ENCODE data around the gene MYOZ2. TPM values are rescaled to one million over a fixed set of nuclear protein-coding genes. Genes with fewer than 3 reads are reported as not detected.

The MYOZ2 gene
- total RNA-seq, 3 donors from 2014 or later (not counting 1 experiment from before 2014, with no cell fraction given) = not detected

DNA sequence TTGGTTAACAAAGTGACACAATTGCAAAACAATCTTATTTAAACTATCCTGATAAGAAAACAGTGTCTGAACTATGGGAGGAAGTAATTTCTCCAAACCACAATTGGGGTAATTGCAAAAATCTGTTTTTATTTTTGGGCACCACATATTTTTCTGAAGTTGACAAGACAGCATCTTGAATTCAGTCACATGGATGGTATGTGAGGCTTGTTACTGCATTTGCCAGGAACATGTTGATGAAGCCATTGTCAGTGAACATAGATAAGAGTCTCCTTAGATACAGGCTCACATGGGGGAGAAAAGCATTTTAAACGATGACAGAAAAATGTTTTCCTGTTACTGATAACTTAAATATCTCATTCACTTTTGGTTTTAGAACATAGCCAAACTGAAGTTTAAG, 71.4 kb downstream of the MYOZ2 start:
- peaks cover 11 to 14% of the 10 kb centered on the region in 2 donors for H3K4me1 Mint-ChIP-seq
- no CpG with 5 or more reads among the region's 1 CpG for WGBS (ENCODE audit: insufficient coverage)
- H3K9me3 Mint-ChIP-seq = no peaks in the 10 kb centered on the region
- H3K4me1 ChIP-seq (ENCODE audit: control insufficient read depth, insufficient read depth, low read length) = no peaks in the 10 kb centered on the region
- no peaks in the 10 kb centered on the region for H3K9me3 ChIP-seq (ENCODE audit: control insufficient read depth, insufficient read depth, low read length)
- intact Hi-C loops (cut with micrococcal nuclease) = no loop called here
- ATAC-seq = no peak
- H3K27ac ChIP-seq (ENCODE audit: low read length) = no peak overlapping the region
- no peaks in the 10 kb centered on the region for H3K27me3 ChIP-seq (ENCODE audit: control insufficient read depth, insufficient read depth, low read length)
- H3K36me3 Mint-ChIP-seq = no peaks in the 10 kb centered on the region
- peaks cover 16 to 25% of the 10 kb centered on the region in 2 donors for H3K27me3 Mint-ChIP-seq (ENCODE audit: low read depth in 2 of 2)
- TF ChIP-seq, protein P1, sequence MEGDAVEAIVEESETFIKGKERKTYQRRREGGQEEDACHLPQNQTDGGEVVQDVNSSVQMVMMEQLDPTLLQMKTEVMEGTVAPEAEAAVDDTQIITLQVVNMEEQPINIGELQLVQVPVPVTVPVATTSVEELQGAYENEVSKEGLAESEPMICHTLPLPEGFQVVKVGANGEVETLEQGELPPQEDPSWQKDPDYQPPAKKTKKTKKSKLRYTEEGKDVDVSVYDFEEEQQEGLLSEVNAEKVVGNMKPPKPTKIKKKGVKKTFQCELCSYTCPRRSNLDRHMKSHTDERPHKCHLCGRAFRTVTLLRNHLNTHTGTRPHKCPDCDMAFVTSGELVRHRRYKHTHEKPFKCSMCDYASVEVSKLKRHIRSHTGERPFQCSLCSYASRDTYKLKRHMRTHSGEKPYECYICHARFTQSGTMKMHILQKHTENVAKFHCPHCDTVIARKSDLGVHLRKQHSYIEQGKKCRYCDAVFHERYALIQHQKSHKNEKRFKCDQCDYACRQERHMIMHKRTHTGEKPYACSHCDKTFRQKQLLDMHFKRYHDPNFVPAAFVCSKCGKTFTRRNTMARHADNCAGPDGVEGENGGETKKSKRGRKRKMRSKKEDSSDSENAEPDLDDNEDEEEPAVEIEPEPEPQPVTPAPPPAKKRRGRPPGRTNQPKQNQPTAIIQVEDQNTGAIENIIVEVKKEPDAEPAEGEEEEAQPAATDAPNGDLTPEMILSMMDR (IDR thresholded peaks at IDR 0.05) = no peak
- H3K4me3 Mint-ChIP-seq = no peak overlapping the region
- no peak for DNase-seq
- no peak overlapping the region for H3K27ac Mint-ChIP-seq
- H3K36me3 ChIP-seq (ENCODE audit: control insufficient read depth, insufficient read depth, low read length) = no peaks in the 10 kb centered on the region
- no peak overlapping the region for H3K4me3 ChIP-seq (ENCODE audit: low read length)

DNA sequence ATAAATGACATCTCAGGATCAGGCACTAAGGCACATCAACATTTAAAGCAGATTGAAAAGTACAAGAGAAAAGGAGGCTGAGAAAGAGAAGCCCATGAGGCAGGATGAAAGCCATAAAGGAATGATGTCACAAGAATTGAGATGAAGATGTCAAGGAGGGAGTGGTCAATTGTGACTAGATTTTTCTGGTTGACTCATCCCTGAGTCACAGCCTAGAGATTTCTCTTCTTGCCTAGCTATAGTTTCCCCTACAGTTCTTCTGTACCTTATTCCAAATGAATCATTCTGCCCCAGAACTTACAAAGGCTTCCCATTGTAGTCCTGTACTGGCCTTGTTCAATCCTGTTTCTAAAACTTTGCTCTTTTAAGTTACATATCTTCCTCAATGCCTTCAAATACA, 73.4 kb downstream of the MYOZ2 start:
- peaks cover 23 to 28% of the 10 kb centered on the region in 2 donors for H3K4me1 Mint-ChIP-seq

DNA sequence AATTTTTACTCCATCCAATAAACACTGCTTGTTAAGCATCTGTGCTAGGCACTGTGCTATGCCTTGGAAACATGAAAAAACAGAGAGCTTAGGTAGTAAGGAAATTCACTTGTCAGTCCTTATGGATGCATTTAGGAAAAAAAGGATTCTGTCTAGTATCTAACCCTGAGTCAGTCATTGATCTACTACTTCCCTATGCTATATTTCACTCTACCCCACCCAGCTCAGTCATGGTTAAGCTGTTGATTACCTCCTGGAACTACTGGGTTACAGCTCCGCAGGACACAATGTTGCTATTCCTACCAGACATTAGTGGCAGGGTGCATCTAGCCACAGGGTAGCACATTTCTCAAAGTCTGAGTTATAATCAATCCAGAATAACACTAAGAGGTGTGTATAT, 74.0 kb downstream of the MYOZ2 start:
- Histone ChIP-seq H3K36me3 (ENCODE audit: control insufficient read depth, insufficient read depth, low read length) (no peaks in the 10 kb centered on the region), H3K27me3 (ENCODE audit: control insufficient read depth, insufficient read depth, low read length) (no peaks in the 10 kb centered on the region), H3K4me3 (ENCODE audit: low read length) (no peak overlapping the region), H3K4me1 (ENCODE audit: control insufficient read depth, insufficient read depth, low read length) (peaks cover 7% of the 10 kb centered on the region), H3K9me3 (ENCODE audit: control insufficient read depth, insufficient read depth, low read length) (no peaks in the 10 kb centered on the region), H3K27ac (ENCODE audit: low read length) (no peak overlapping the region)
- peaks cover 23 to 28% of the 10 kb centered on the region in 2 donors for H3K4me1 Mint-ChIP-seq
- H3K36me3 Mint-ChIP-seq = no peaks in the 10 kb centered on the region
- DNase-seq (no peak), ATAC-seq (no peak)
- no peaks in the 10 kb centered on the region for H3K9me3 Mint-ChIP-seq
- 100% methylated on average over 1 of the region's 1 CpG for WGBS (ENCODE audit: insufficient coverage)
- TF ChIP-seq, protein P1 (IDR thresholded peaks at IDR 0.05) = no peak
- H3K4me3 Mint-ChIP-seq = no peak overlapping the region
- intact Hi-C loops (cut with micrococcal nuclease) = no loop called here
- peaks cover 12 to 18% of the 10 kb centered on the region in 2 donors for H3K27me3 Mint-ChIP-seq (ENCODE audit: low read depth in 2 of 2)
- H3K27ac Mint-ChIP-seq = no peak overlapping the region

More for the DNA sequence above, 73.4 kb downstream of the MYOZ2 start:
- H3K9me3 Mint-ChIP-seq = no peaks in the 10 kb centered on the region
- H3K4me3 Mint-ChIP-seq = no peak overlapping the region
- Histone ChIP-seq H3K4me1 (ENCODE audit: control insufficient read depth, insufficient read depth, low read length) (peaks cover 7% of the 10 kb centered on the region), H3K36me3 (ENCODE audit: control insufficient read depth, insufficient read depth, low read length) (no peaks in the 10 kb centered on the region), H3K27ac (ENCODE audit: low read length) (no peak overlapping the region), H3K4me3 (ENCODE audit: low read length) (no peak overlapping the region), H3K27me3 (ENCODE audit: control insufficient read depth, insufficient read depth, low read length) (no peaks in the 10 kb centered on the region), H3K9me3 (ENCODE audit: control insufficient read depth, insufficient read depth, low read length) (no peaks in the 10 kb centered on the region)
- DNase-seq (peak in 1 of 2 donors; percentile 10), ATAC-seq (no peak)
- H3K36me3 Mint-ChIP-seq = no peaks in the 10 kb centered on the region
- intact Hi-C loops (cut with micrococcal nuclease) = no loop called here
- no peak overlapping the region for H3K27ac Mint-ChIP-seq
- TF ChIP-seq, protein P1 (IDR thresholded peaks at IDR 0.05) = no peak
- peaks cover 12 to 18% of the 10 kb centered on the region in 2 donors for H3K27me3 Mint-ChIP-seq (ENCODE audit: low read depth in 2 of 2)

DNA sequence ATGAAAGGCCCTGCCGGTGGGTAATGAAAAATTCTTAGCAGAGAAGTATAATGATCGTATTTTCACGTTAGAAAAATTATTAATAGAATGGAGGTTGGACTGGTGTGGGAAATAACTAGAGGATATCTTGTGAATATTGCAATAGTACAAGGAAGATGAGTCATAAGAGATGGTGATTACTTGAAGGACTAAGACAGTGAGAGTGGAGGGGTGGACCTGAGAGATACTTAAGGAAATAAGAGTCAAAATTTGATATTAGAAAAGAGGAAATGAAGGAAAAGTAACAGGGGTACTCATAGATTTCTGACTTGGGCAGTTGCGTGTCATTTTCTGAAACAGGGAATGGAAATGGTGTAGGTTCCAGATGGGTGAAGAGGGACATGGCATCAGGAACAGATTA, 75.1 kb downstream of the MYOZ2 start:
- Mint-ChIP-seq H3K4me3 (peak overlapping the region; percentile 98), H3K27ac (no peak overlapping the region)
- intact Hi-C loops (cut with micrococcal nuclease) = loop anchor here (5.0 kb wide), 1 partner anchor 77 kb away; no protein-coding TSS in a partner anchor

More for the DNA sequence above, 75.1 kb downstream of the MYOZ2 start:
- no peak for ATAC-seq
- WGBS (ENCODE audit: insufficient coverage) = 93% methylated on average over 4 of the region's 4 CpGs
- Histone ChIP-seq H3K27ac (ENCODE audit: low read length) (no peak overlapping the region), H3K4me1 (ENCODE audit: control insufficient read depth, insufficient read depth, low read length) (peaks cover 7% of the 10 kb centered on the region), H3K9me3 (ENCODE audit: control insufficient read depth, insufficient read depth, low read length) (no peaks in the 10 kb centered on the region), H3K27me3 (ENCODE audit: control insufficient read depth, insufficient read depth, low read length) (no peaks in the 10 kb centered on the region), H3K36me3 (ENCODE audit: control insufficient read depth, insufficient read depth, low read length) (no peaks in the 10 kb centered on the region), H3K4me3 (ENCODE audit: low read length) (no peak overlapping the region)
- Mint-ChIP-seq H3K9me3 (no peaks in the 10 kb centered on the region), H3K27me3 (ENCODE audit: low read depth in 2 of 2) (peaks cover 11 to 18% of the 10 kb centered on the region in 2 donors), H3K4me1 (peaks cover 23 to 28% of the 10 kb centered on the region in 2 donors), H3K36me3 (no peaks in the 10 kb centered on the region)
- no peak for DNase-seq
- TF ChIP-seq, protein P1 (IDR thresholded peaks at IDR 0.05) = no peak

Measured in natural killer cell (primary cell).